ENCODE measurements around the gene PRKAR1B.
"Not testable (repeated sequence)": the region's sequence is repeated elsewhere in the genome, so short reads cannot be mapped to it uniquely, and the experiment has no call there.

PRKAR1B gene

GRCh38 chr7:621572-622285, 105.4 kb downstream of the PRKAR1B start:
- DNase-seq (ENCODE audit: low read depth), result no peak

DNA sequence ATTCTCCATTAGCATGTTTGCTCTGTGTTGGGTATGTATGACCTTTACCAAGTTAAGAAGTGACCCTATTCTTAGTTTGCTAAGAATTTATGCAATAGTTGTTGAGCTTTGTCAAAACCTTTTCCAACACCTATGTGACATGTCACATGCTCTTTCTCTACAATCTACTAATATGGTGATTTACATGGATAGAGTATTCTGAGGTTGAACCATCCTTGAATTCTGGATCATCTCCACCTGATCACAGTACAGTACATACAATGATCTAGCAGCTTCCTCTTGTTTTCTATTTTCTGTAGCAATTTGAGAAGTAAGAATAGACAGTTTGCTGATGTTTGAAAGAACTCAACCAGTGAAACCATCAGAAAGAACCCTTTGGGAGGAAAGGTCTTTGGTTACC, 106.2 kb downstream of the PRKAR1B start:
- no peak for DNase-seq (ENCODE audit: low read depth)

DNA sequence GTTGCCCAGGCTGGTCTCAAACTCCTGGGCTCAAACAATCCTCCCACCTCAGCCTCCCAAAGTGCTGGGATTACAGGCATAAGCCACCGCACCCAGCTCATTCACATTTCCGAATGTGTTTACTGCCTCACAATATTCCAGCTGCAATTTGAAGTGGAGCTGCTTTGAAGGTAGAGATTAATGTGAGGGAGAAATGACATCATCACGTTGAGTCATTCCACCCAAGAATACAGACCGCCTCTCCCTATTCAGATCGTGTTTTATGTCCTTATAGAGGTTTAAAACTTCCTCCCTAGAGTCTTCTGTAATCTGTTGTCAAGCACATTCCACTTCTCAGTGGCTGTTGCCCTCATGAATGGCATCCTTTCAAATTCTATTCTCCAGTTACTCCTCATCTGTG, 107.0 kb downstream of the PRKAR1B start:
- peak; percentile 10 for DNase-seq (ENCODE audit: low read depth)

GRCh38 chr7:619368-619840, 107.7 kb downstream of the PRKAR1B start:
- DNase-seq (ENCODE audit: low read depth), result no peak

DNA sequence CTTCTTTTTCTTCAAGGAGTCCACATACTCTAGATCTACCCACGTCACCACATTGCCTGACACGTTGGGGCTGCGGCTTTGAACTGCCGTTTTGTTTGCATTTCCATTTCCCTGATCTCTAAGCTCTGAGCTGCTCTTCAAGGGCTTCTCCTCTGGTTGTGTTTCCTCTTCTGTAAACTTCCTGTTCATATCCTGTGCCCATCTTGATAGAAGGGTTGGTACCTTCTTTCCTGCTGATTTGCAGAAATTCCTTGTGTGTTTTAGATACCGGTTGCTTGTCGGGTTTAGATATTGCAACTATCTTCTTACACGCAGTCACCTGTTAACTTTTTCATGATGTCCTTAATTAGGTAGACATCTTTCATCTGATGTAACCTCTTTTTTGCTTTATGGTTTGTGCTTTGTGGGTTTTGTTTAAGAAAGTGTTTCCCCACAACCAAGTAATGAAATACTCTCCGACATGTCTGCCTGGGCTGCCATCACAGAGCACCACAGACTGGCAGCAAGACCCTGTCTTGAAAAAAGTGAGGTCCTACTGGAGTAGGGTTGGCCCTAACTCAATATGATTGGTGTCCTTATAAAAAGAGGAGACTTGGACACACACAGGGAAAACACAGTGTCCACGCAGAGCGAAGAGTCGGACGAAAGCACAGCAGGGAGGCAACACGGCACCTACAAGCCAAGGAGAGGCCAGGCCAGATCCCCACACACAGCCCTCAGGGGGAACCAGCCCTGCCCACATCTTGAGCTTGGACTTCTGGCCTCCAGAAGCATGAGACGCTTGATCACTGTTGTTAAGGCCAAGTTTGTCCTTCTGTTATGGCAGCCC, 108.3 kb downstream of the PRKAR1B start:
- no peak for DNase-seq (ENCODE audit: low read depth)

DNA sequence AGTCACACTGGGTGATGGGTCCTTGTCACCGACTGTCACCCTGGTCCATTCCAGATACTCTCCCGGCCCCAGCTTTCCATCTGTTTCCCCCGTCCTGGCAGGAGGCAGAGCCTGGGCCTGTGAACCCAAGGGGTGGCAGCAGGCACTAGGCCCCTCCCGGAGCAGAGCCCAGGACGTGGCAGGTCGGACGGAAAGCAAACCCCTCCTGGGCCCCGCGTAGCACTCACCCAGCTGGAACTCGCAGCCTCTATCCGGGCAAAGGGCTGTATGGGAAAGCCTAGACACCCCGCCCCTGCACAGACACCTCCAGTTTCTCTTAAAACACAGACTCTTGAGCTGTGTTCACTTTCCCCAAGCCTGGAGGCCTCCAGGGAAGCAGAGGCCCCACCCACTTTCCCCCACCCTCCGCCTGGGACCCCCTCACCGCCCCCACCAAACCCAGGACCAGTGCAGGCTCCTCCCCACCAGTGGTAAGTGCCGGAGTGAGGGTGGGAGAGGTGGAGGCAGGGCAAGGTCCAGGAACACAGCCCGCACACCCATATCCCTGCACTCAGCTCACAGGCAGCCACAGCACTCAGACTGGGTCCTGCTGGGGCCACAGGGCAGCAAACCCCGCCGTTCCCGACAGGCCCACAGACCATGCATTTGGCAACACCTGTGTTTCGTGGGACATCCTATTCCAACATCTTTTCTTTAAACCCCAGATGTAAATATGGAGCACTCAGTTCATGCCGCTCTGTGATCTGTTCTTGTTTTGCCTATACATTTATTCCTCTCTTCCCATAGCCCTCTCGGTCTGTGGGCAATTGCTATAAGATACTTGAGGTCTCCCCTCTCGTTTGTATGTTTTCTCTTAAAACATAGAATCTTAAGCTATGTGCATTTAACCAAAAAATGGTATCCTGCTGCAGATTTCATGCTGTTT, 109.2 kb downstream of the PRKAR1B start:
- no peak for DNase-seq (ENCODE audit: low read depth)

DNA sequence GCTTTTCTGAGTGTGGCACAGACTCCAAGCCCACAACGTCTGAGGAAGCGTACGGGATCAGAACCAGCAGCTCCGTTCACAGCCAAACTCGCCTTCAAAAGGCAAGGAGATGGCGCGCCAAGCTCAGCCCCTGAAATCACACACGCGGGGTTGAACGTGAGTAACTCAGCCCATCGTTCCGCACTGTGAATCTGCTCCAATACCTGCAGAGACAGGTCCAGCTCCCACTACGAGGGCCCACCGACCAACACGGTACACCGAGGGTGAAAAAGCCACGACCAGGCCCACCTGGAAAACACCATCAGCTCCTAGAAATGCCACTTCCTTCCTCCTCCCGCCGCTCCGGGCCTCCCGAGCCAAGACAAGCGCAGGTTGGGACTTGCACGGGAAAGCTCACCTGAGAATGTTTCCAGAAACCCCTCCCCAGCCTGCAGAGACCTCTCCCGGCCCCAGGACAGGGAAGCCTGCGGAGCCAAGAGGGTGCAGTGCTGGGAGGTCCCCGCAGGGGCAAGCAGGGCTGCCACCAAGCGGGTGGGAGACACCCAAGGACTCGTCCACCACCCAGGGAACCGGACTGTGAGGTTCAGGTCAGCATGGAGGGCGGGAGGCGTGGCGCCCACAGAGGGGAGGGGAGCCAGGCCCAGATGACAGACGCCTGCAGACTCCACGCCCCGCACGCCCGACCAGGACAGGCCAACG, 113.5 kb downstream of the PRKAR1B start:
- DNase-seq (ENCODE audit: low read depth), result no peak

DNA sequence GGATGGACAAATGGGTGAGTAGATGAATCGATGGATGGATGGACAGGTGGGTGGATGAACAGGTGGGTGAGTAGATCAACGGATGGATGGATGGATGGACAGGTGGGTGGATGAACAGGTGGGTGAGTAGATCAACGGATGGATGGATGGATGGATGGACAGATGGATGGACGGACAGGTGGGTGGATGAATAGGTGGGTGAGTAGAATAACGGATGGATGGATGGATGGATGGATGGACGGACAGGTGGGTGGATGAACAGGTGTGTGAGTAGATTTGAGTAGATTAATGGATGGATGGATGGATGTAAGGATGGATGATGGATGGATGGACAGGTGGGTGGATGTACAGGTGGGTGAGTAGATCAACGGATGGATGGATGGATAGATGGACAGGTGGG, 115.2 kb downstream of the PRKAR1B start:
- not testable (repeated sequence) for DNase-seq (ENCODE audit: low read depth)

DNA sequence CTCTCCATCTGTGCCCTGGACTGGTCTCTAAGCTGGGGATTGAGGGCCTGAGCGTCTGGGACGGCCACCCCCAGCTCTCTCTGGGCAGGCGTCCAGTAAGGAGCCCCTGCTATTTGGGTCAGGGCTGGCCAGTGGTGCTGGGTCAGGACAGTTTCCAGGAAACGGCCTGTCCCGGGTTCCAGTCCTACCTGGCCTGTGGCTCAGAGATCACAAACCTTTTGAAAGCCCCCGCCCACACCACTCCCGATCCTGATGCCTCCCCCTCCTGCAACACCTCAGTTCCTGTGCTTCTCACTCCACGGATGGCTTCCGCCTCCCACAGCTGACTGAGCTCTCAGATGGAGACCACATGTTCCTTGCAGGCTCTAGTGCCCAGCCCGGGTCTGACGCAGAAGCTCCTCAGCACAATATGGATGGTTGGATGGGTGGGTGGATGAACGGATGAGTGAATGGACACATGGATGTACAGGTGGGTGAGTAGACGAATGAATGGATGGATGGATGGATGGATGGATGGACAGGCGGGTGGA, 115.7 kb downstream of the PRKAR1B start:
- no peak for DNase-seq (ENCODE audit: low read depth)

GRCh38 chr7:610531-611280, 116.4 kb downstream of the PRKAR1B start:
- DNase-seq (ENCODE audit: low read depth), result no peak

DNA sequence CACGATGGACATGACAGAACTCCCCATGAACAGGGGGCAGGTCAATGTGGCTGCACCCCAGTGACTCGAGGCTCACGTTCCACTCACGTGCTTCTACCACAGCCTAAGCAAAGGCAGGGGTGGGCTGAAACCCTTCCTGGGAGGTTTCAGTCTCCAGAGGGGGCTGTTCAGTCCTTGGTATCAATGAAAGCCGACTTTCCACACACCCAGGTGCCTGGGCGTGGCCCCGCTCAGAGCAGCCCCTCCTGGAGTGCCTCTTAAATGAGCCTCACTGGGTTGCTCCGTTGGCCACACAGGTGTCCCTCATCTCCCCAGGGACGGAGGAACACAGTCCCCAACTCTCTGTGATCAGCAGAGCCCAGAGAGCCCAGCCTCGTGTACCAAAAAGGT, 116.9 kb downstream of the PRKAR1B start:
- DNase-seq (ENCODE audit: low read depth), result no peak

DNA sequence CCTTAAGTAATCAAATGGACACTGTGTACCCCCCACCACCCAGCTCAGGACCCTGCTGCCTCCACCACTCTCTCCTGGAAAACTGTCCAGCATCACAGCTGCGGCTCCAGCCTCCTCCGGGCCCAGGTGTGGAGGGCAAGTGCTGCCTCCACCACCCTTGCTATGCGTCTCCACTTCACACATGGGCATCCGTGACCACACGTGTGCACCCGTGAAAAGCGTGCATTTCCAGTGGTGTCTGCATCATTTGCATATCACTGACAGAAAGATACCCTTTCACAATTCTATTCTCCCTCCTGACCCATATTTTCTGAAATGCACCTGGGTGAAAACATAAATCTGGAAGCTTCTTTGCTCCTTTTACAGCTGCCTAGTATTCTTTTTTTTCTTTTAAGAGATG, 117.7 kb downstream of the PRKAR1B start:
- DNase-seq (ENCODE audit: low read depth), result no peak

DNA sequence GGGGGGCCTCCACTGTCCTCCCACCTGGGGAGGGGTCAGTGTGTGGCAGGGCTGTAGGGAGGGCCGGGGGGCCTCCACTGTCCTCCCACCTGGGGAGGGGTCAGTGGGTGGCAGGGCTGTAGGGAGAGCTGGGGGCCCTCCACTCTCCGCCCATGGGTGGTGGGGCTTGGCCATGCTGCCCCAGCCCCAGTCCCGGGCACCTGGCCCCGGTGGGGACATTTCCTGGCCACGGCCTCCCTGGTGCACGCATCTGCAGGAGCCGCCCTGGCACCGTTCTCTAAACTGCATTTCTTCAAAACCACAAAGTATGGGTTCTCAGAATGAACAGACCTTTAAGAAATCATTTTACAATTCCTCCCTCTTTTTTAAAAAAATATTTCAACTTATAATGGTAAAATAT, 118.1 kb downstream of the PRKAR1B start:
- no peak for DNase-seq (ENCODE audit: low read depth)

DNA sequence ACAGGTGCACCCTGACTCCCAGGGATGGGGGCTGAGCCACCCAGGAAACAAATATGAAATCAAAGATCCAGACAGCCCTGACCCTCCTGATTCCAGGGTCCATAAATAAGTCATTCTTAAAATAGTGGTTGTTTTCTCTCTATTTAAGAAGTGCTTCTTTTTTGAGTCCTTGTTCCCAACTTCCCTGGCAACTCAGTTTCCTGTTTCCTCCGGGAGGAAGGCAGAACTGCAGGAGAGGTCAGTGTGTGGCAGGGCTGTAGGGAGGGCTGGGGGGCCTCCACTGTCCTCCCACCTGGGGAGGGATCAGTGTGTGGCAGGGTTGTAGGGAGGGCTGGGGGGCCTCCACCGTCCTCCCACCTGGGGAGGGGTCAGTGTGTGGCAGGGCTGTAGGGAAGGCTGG, 118.7 kb downstream of the PRKAR1B start:
- no peak for DNase-seq (ENCODE audit: low read depth)

DNA sequence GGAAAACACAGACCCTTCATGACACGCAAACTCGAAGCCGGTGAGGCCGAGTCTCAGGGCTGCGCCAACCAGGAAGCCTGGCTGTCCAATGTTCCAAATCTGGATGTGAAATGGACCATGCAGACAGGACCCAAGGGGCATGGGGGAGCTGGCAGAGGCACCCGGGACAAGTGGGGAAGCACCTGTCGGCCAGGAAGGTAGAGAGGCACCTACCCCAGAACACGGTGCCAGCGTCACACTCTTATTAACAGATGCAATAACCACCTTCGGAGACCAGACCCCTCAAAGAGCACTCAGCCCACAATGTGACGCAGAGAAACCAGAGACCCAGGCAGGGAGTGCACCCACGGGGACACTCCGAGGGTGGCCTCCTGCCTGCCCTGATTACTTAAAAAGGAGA, 119.1 kb downstream of the PRKAR1B start:
- no peak for DNase-seq (ENCODE audit: low read depth)

- no peak for DNase-seq (ENCODE audit: low read depth)
Measured at GRCh38 chr7:605661-606450, 121.2 kb downstream of the PRKAR1B start.

- DNase-seq (ENCODE audit: low read depth), result no peak
Measured at GRCh38 chr7:604884-605531, 122.1 kb downstream of the PRKAR1B start.

DNA sequence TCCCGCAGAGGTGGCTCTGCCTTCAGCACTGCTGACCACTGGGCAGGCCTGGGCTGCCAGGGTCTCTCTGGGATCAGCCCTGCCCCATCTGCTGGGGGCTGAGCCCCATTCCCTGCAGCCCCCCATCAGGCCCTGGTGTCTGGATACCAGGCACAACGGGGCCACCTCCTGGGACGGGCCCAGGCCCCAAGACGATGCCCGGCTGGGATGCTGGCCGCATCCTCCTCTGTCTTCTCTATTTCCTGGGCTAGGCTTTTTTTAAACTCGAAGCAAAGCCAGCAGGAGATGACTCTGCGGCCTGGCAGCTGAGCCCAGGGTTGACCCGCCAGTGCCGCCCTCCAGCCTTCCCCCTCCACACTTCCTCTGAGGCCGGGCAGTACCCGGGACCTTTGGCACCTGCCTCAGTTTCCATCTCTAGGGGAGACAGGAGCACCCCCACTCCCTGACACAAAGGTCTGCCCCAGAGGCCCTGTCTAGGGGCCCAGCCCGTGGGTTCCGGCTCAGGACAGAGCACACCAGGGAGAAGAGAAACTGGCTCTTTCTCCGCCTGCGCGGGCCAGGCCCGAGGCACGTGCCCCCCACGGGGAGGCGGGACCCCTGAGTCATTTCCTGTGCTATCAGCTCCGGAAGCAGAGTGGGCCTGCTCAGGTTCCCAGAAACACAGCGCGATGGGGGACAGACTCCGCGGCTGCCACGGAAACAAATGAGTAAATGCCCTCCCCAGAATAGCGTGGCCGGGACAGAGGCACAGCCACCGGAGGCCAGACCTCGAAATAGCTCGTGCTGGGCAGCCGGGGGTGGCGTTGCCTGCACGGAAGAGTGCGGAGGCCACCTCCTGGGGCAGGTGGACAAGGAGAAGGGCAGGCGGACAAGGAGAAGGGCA, 122.8 kb downstream of the PRKAR1B start:
- peak; percentile 28 for DNase-seq (ENCODE audit: low read depth)

All from stromal cell of bone marrow (primary cell).